HG02973 (cell line): Measurements from ENCODE around the gene KLK2.

ENCODE experiments used
- ATAC-seq: cut with Tn5 transposase; IDR thresholded peaks from one replicate; pipeline ENCODE4 v1.9.1; 2021; ENCODE audit warnings: moderate library complexity; ENCODE audit not compliant: unreplicated experiment

The KLK2 gene

DNA sequence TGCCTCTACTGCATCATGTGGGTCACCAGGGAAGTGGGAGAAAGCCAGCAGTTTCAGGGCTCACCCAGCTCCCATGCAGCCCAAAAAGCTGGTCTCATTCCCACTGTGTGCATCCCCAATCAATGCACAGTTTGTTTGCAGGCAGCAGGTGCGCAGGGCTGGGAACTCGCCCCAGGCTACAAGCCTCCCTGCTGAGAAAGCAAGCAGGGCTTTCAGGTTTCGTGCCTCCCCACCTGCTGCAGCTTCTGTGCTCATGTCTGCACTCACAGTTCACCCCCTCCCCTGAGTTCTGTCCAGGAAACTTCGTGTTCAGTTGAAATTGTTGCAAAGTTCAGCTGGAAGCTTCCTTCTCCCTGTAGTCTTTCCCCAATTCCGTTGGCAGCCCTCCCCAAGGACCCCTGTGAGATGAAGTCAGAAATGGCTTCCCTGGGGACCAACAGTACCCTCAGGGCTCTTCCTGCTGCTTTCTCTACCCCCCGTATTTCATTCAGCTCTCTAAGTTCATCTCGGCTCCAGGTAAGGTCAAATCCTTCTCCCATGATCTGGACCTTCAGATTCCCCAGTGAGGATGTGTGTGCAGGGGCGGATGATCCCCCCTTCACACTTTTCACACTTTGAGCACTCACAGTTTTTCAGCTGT, 28.8 kb upstream of the KLK2 start:
- no peak for ATAC-seq

DNA sequence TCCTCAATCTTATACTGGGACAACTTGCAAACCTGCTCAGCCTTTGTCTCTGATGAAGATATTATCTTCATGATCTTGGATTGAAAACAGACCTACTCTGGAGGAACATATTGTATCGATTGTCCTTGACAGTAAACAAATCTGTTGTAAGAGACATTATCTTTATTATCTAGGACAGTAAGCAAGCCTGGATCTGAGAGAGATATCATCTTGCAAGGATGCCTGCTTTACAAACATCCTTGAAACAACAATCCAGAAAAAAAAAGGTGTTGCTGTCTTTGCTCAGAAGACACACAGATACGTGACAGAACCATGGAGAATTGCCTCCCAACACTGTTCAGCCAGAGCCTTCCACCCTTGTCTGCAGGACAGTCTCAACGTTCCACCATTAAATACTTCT, 22.5 kb upstream of the KLK2 start:
- no peak for ATAC-seq

DNA sequence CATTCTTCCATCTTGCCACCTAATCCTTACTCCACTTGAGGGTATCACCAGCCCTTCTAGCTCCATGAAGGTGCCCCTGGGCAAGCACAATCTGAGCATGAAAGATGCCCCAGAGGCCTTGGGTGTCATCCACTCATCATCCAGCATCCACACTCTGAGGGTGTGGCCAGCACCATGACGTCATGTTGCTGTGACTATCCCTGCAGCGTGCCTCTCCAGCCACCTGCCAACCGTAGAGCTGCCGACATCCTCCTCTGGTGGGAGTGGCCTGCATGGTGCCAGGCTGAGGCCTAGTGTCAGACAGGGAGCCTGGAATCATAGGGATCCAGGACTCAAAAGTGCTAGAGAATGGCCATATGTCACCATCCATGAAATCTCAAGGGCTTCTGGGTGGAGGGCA, 21.6 kb upstream of the KLK2 start:
- ATAC-seq: no peak

DNA sequence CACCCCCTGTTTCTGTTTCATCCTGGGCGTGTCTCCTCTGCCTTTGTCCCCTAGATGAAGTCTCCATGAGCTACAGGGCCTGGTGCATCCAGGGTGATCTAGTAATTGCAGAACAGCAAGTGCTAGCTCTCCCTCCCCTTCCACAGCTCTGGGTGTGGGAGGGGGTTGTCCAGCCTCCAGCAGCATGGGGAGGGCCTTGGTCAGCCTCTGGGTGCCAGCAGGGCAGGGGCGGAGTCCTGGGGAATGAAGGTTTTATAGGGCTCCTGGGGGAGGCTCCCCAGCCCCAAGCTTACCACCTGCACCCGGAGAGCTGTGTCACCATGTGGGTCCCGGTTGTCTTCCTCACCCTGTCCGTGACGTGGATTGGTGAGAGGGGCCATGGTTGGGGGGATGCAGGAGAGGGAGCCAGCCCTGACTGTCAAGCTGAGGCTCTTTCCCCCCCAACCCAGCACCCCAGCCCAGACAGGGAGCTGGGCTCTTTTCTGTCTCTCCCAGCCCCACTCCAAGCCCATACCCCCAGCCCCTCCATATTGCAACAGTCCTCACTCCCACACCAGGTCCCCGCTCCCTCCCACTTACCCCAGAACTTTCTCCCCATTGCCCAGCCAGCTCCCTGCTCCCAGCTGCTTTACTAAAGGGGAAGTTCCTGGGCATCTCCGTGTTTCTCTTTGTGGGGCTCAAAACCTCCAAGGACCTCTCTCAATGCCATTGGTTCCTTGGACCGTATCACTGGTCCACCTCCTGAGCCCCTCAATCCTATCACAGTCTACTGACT, 18.4 kb upstream of the KLK2 start, which contains the start of gene KLK3:
TSS of gene KLK3 (plus strand) at position 280 of the 775 bp plus-strand sequence. CDS start at position 321, 41 bp downstream.
- no peak for ATAC-seq

DNA sequence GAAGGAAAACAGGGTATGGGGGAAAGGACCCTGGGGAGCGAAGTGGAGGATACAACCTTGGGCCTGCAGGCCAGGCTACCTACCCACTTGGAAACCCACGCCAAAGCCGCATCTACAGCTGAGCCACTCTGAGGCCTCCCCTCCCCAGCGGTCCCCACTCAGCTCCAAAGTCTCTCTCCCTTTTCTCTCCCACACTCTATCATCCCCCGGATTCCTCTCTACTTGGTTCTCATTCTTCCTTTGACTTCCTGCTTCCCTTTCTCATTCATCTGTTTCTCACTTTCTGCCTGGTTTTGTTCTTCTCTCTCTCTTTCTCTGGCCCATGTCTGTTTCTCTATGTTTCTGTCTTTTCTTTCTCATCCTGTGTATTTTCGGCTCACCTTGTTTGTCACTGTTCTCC, 15.9 kb upstream of the KLK2 start:
- ATAC-seq: no peak

DNA sequence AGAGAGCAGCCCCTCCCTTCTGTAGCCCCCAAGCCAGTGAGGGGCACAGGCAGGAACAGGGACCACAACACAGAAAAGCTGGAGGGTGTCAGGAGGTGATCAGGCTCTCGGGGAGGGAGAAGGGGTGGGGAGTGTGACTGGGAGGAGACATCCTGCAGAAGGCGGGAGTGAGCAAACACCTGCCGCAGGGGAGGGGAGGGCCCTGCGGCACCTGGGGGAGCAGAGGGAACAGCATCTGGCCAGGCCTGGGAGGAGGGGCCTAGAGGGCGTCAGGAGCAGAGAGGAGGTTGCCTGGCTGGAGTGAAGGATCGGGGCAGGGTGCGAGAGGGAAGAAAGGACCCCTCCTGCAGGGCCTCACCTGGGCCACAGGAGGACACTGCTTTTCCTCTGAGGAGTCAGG, 14.4 kb upstream of the KLK2 start:
- ATAC-seq: no peak

DNA sequence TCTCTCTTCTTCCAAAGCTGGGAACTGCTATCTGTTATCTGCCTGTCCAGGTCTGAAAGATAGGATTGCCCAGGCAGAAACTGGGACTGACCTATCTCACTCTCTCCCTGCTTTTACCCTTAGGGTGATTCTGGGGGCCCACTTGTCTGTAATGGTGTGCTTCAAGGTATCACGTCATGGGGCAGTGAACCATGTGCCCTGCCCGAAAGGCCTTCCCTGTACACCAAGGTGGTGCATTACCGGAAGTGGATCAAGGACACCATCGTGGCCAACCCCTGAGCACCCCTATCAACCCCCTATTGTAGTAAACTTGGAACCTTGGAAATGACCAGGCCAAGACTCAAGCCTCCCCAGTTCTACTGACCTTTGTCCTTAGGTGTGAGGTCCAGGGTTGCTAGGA, 13.4 kb upstream of the KLK2 start:
- no peak for ATAC-seq

DNA sequence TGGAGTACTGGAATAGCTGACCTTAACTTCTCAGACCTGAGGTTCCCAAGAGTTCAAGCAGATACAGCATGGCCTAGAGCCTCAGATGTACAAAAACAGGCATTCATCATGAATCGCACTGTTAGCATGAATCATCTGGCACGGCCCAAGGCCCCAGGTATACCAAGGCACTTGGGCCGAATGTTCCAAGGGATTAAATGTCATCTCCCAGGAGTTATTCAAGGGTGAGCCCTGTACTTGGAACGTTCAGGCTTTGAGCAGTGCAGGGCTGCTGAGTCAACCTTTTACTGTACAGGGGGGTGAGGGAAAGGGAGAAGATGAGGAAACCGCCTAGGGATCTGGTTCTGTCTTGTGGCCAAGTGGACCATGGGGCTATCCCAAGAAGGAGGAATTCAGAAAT, 12.2 kb upstream of the KLK2 start:
- no peak for ATAC-seq

DNA sequence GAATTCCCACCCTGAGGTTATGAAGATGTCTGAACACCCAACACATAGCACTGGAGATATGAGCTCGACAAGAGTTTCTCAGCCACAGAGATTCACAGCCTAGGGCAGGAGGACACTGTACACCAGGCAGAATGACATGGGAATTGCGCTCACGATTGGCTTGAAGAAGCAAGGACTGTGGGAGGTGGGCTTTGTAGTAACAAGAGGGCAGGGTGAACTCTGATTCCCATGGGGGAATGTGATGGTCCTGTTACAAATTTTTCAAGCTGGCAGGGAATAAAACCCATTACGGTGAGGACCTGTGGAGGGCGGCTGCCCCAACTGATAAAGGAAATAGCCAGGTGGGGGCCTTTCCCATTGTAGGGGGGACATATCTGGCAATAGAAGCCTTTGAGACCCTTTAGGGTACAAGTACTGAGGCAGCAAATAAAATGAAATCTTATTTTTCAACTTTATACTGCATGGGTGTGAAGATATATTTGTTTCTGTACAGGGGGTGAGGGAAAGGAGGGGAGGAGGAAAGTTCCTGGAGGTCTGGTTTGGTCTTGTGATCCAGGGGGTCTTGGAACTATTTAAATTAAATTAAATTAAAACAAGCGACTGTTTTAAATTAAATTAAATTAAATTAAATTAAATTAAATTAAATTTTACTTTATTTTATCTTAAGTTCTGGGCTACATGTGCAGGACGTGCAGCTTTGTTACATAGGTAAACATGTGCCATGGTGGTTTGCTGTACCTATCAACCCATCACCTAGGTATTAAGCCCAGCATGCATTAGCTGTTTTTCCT, 11.5 kb upstream of the KLK2 start:
- no peak for ATAC-seq

DNA sequence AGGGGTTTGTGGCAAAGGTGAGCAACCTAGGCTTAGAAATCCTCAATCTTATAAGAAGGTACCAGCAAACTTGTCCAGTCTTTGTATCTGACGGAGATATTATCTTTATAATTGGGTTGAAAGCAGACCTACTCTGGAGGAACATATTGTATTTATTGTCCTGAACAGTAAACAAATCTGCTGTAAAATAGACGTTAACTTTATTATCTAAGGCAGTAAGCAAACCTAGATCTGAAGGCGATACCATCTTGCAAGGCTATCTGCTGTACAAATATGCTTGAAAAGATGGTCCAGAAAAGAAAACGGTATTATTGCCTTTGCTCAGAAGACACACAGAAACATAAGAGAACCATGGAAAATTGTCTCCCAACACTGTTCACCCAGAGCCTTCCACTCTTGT, 3.8 kb upstream of the KLK2 start:
- no peak for ATAC-seq

DNA sequence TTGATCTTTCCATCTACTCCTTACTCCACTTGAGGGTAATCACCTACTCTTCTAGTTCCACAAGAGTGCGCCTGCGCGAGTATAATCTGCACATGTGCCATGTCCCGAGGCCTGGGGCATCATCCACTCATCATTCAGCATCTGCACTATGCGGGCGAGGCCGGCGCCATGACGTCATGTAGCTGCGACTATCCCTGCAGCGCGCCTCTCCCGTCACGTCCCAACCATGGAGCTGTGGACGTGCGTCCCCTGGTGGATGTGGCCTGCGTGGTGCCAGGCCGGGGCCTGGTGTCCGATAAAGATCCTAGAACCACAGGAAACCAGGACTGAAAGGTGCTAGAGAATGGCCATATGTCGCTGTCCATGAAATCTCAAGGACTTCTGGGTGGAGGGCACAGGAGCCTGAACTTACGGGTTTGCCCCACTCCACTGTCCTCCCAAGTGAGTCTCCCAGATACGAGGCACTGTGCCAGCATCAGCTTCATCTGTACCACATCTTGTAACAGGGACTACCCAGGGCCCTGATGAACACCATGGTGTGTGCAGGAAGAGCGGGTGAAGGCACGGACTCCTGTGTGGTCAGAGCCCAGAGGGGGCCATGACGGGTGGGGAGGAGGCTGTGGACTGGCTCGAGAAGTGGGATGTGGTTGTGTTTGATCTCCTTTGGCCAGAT, 2.7 kb upstream of the KLK2 start:
- ATAC-seq: no peak

DNA sequence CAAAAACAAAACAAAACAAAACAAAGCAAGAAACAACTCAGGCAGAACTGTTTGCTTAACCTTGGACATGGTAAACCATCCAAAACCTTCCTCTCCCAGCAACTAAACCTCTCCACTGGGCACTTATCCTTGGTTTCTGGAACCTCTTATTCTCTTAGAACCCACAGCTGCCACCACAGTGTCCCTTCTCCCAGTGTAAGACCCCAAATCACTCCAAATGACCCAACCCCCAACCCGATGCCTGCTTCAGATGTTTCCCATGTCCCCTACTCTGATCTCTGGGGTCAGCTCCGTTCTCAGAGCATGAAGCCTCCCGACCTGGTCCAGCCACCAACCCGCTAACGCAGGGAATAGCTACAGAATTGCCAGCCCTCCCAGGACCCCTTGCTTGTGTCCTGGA, 972 bp downstream of the KLK2 start:
- no peak for ATAC-seq

DNA sequence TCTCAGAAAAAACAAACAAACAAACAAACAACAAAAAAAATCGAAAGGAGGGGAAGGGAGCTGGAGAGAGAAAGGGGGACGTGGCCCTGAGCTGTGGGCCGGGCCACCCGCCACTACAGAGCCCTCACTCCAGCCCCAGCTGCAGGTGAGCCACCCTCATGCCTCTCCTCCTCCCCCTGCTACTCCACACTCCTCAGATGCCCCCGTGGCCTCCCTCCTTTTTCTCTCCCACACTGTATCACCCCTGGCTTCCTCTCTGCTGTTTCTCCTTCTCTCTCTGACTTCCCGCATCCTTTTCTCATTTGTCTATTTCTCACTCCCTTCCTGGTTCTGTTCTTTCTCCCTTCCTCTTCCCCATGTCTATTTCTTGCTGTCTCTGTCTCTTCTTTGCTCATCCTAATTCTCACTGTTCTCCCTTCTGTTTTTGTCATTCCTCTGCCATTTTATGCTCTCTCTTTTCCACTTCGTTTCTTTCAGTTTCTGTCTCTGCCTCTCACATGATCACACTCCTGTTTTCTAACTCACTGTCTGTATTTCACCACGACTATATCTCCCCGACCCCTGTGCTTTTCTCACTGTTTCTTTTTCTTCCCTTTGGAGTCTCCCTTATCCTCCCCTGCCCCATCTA, 2.7 kb downstream of the KLK2 start:
- no peak for ATAC-seq

DNA sequence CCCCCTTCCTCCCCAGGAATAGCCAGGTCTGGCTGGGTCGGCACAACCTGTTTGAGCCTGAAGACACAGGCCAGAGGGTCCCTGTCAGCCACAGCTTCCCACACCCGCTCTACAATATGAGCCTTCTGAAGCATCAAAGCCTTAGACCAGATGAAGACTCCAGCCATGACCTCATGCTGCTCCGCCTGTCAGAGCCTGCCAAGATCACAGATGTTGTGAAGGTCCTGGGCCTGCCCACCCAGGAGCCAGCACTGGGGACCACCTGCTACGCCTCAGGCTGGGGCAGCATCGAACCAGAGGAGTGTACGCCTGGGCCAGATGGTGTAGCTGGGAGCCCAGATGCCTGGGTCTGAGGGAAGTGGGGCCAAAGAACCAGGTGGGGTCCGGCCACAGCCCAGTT, 3.2 kb downstream of the KLK2 start:
- ATAC-seq: no peak

DNA sequence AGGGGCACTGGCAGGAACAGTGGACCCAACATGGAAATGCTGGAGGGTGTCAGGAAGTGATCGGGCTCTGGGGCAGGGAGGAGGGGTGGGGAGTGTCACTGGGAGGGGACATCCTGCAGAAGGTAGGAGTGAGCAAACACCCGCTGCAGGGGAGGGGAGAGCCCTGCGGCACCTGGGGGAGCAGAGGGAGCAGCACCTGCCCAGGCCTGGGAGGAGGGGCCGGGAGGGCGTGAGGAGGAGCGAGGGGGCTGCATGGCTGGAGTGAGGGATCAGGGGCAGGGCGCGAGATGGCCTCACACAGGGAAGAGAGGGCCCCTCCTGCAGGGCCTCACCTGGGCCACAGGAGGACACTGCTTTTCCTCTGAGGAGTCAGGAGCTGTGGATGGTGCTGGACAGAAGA, 4.1 kb downstream of the KLK2 start:
- no peak for ATAC-seq

DNA sequence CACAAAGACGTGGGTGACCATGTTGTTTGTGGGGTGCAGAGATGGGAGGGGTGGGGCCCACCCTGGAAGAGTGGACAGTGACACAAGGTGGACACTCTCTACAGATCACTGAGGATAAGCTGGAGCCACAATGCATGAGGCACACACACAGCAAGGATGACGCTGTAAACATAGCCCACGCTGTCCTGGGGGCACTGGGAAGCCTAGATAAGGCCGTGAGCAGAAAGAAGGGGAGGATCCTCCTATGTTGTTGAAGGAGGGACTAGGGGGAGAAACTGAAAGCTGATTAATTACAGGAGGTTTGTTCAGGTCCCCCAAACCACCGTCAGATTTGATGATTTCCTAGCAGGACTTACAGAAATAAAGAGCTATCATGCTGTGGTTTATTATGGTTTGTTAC, 5.6 kb downstream of the KLK2 start:
- ATAC-seq: no peak

DNA sequence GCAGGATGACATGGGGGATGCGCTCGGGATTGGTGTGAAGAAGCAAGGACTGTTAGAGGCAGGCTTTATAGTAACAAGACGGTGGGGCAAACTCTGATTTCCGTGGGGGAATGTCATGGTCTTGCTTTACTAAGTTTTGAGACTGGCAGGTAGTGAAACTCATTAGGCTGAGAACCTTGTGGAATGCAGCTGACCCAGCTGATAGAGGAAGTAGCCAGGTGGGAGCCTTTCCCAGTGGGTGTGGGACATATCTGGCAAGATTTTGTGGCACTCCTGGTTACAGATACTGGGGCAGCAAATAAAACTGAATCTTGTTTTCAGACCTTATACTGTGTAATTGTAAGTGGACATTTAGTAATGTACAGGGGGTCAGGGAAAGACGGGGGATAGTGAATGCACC, 7.0 kb downstream of the KLK2 start:
- ATAC-seq: no peak

DNA sequence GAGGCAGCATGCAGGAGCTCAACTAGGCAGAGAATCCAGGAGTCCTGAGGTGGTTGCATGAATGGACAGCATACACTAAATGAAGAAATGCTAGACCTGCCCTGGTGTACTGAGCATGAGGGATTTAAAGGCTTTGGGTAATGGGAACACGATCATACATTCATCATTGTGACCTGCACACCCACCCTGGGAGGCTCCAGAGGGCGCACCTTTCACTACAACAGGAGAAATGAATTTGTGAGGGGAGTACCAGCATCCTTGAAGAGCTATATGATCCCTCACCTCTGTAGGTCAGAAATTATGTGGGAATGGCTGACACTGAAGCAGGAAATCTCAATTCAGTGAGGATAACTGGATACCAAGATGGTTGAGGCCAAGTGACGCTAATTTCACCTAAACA, 8.9 kb downstream of the KLK2 start:
- ATAC-seq: no peak

DNA sequence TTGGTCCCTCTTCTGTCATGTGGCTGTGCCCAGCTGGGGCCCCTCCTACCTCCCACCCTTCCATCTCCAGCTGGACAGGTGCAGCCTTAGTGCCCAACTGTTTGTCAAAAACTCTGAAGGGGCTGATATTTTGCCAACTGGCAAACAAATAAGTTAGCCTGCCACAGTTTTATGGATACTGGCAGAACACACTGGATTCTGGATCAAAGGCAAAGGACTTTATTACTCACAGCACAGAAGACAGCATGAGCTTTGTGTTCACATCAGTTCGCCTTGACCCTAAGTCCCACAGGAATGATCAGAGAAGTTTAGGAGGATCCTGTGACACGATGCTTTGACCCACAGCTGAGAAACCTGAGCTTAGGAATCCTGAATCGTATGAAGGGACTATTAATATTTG, 16.4 kb downstream of the KLK2 start:
- ATAC-seq: no peak

DNA sequence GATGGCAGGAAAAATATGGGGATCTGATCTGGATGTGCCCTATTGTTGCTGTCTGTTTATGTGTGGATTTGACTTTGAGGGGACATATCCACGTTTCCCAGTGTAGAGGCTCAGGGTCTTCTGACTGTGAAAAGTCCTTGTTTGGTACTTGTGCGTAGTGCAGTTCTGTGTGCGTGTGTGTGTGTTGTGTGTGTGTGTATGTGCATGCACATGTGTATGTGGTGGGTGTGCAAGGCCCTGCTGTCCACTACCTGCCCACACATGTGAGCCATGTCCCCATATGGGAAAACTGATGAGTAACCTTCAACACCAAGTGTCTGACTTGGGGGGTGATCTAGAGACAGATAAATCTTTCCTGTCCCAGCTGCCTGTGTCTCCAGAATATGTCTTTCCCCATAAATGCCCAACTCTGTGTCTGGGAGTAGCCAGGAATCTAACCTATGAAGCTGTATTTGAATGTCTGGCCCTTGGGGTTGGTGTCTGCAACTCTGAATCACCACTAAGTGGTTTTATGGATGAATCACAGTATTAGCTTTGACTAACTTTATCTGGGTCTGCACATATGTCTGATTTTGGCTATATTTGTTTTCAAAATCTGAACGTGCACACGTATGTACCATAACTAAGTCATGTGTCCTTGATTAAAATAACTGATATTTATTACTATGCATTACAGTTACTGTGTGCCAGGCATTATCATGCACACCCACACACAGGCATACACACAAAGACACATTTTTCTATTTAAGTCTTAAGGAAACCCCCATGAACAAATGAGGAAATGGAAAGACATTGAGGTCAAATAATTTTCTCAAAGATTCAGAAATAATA, 17.4 kb downstream of the KLK2 start:
- no peak for ATAC-seq
